ENCODE data around the gene TCP11L1. TPM values are rescaled to one million over a fixed set of nuclear protein-coding genes. Genes with fewer than 3 reads are reported as not detected.

TCP11L1 gene
- total RNA-seq, result 9.0 TPM
- long read RNA-seq, transcript TCP11L1-201 (10 exons, 2,817 nt), result major isoform, 11 of 17 reads
- long read RNA-seq, partial matches to known transcripts, result 3 of 17 reads
- long read RNA-seq, other reads (novel, unspliced or antisense), result 2 of 17 reads

- intact Hi-C loops (cut with DNase I), result loop anchor here (5.0 kb wide), 1 partner anchor 147 kb away; the partner anchor contains the start of gene QSER1
- DNase-seq (ENCODE audit: low spot score), result peak; percentile 96
These were observed at the start of gene TCP11L1 for GRCh38 chr11:33039274-33040032. TSS of gene TCP11L1 (plus strand) at chr11:33039572. CDS start at chr11:33043774, 4,202 bp downstream.

GRCh38 chr11:32990481-32990880, 48.9 kb upstream of the TCP11L1 start:
- intact Hi-C loops (cut with DNase I), result no loop called here
- no peak for DNase-seq (ENCODE audit: low spot score)

- DNase-seq (ENCODE audit: low spot score), result no peak
- intact Hi-C loops (cut with DNase I), result no loop called here
These were observed 47.9 kb upstream of the TCP11L1 start for GRCh38 chr11:32991427-32991826.

GRCh38 chr11:32991898-32992297, 47.5 kb upstream of the TCP11L1 start:
- DNase-seq (ENCODE audit: low spot score), result no peak
- intact Hi-C loops (cut with DNase I), result no loop called here

- DNase-seq (ENCODE audit: low spot score), result no peak
- intact Hi-C loops (cut with DNase I), result no loop called here
These were observed 39.2 kb upstream of the TCP11L1 start for GRCh38 chr11:33000181-33000580.

- DNase-seq (ENCODE audit: low spot score), result no peak
- intact Hi-C loops (cut with DNase I), result no loop called here
These were observed 38.1 kb upstream of the TCP11L1 start for GRCh38 chr11:33001281-33001680.

- intact Hi-C loops (cut with DNase I), result no loop called here
- DNase-seq (ENCODE audit: low spot score), result no peak
These were observed 37.4 kb upstream of the TCP11L1 start for GRCh38 chr11:33001751-33002542.

GRCh38 chr11:33005175-33005574, 34.2 kb upstream of the TCP11L1 start:
- DNase-seq (ENCODE audit: low spot score), result no peak
- intact Hi-C loops (cut with DNase I), result no loop called here

- intact Hi-C loops (cut with DNase I), result no loop called here
- DNase-seq (ENCODE audit: low spot score), result no peak
These were observed 33.4 kb upstream of the TCP11L1 start for GRCh38 chr11:33006010-33006409.

- DNase-seq (ENCODE audit: low spot score), result no peak
- intact Hi-C loops (cut with DNase I), result no loop called here
These were observed 25.6 kb upstream of the TCP11L1 start for GRCh38 chr11:33013755-33014154.

- intact Hi-C loops (cut with DNase I), result no loop called here
- DNase-seq (ENCODE audit: low spot score), result peak; percentile 92
These were observed 23.5 kb upstream of the TCP11L1 start, which contains the start of gene DEPDC7 for GRCh38 chr11:33015621-33016551. TSS of gene DEPDC7 (plus strand) at chr11:33015878. CDS start at chr11:33015956, 78 bp downstream.

GRCh38 chr11:33016654-33017053, 22.7 kb upstream of the TCP11L1 start:
- intact Hi-C loops (cut with DNase I), result no loop called here
- no peak for DNase-seq (ENCODE audit: low spot score)

GRCh38 chr11:33017478-33017877, 21.9 kb upstream of the TCP11L1 start:
- intact Hi-C loops (cut with DNase I), result no loop called here
- DNase-seq (ENCODE audit: low spot score), result no peak

- intact Hi-C loops (cut with DNase I), result no loop called here
- no peak for DNase-seq (ENCODE audit: low spot score)
These were observed 21.4 kb upstream of the TCP11L1 start for GRCh38 chr11:33017965-33018364.

GRCh38 chr11:33018840-33019239, 20.5 kb upstream of the TCP11L1 start:
- intact Hi-C loops (cut with DNase I), result no loop called here
- no peak for DNase-seq (ENCODE audit: low spot score)

- intact Hi-C loops (cut with DNase I), result no loop called here
- DNase-seq (ENCODE audit: low spot score), result no peak
These were observed 17.9 kb upstream of the TCP11L1 start for GRCh38 chr11:33021501-33021900.

GRCh38 chr11:33021937-33022336, 17.4 kb upstream of the TCP11L1 start:
- intact Hi-C loops (cut with DNase I), result no loop called here
- no peak for DNase-seq (ENCODE audit: low spot score)

- DNase-seq (ENCODE audit: low spot score), result no peak
- intact Hi-C loops (cut with DNase I), result no loop called here
These were observed 14.0 kb upstream of the TCP11L1 start for GRCh38 chr11:33025339-33025722.

- DNase-seq (ENCODE audit: low spot score), result no peak
- intact Hi-C loops (cut with DNase I), result no loop called here
These were observed 12.1 kb upstream of the TCP11L1 start for GRCh38 chr11:33027233-33027632.
